K562 (cell line): Measurements from ENCODE around the gene FOXI1. TPM values are rescaled to one million over a fixed set of nuclear protein-coding genes. Genes with fewer than 3 reads are reported as not detected.

ENCODE experiments used
- ATAC-seq: fragments of 200-7000 bp; cut with Tn5 transposase; 3 replicates; pipeline ENCODE4 v1.9.1; 2020; ENCODE audit warnings: moderate library complexity
- BruUV-seq: library from RNA; stranded (reverse); fragments of 400-500 nt; replicated peaks from 2 replicates; lab custom pipeline; 2021; lab: Mats Ljungman, UMichigan
- CTCF ChIA-PET: fragments of 300-600 bp; formaldehyde crosslinking; extraction: SDS; loops from one replicate; lab custom pipeline; 2021; ENCODE audit warnings: low intra/inter-chr PET ratio; lab: Yijun Ruan, JAX
- POLR2A ChIA-PET: fragments of 300-600, 350-650 bp; sonication (Branson Sonifier 250); formaldehyde crosslinking; extraction: SDS; loops from one replicate; lab custom pipeline; 2021; ENCODE audit warnings: antibody characterized with exemption, inconsistent platforms; lab: Yijun Ruan, JAX
- DNase-seq, 4 experiments: peaks; one replicate each; pipeline versions ENCODE4 v3.0.0 to v3.0.0-alpha.2; 2011 to 2018; ENCODE audit warnings: low spot score in 3 of 4, mixed read lengths in 3 of 4; ENCODE audit errors: extremely low read depth in 1 of 4
- FAIRE-seq: peaks from 2 replicates; lab custom pipeline; 2011; peaks lifted over from hg19 to GRCh38; lab: Jason Lieb, UNC
- H2AFZ ChIP-seq: 2 replicates; pipeline ENCODE4 v1.6.0; 2011; ENCODE audit warnings: low read depth, low read length, control low read depth, inconsistent platforms
- H3K27ac ChIP-seq: fragments of 200-600 bp; 3 replicates; pipeline ENCODE4 v1.8.0; 2011; ENCODE audit warnings: low read depth, mild to moderate bottlenecking, control low read depth, inconsistent platforms, low read length, moderate library complexity, mixed read lengths; ENCODE audit errors: extremely low read depth
- H3K27me3 ChIP-seq, 2 experiments: fragments of 300-600 bp in 1 of 2; 2 replicates in 1 of 2; 3 replicates in 1 of 2; pipeline versions ENCODE4 v1.6.0 to v1.8.0; 2011; ENCODE audit warnings: inconsistent platforms in 2 of 2, low read length in 2 of 2, mild to moderate bottlenecking in 1 of 2, mixed read lengths in 1 of 2, moderate library complexity in 1 of 2; ENCODE audit not compliant: control insufficient read depth in 2 of 2, insufficient read depth in 2 of 2
- H3K36me3 ChIP-seq: fragments of 300-600 bp; 3 replicates; pipeline ENCODE4 v1.8.0; 2011; ENCODE audit warnings: mild to moderate bottlenecking, low read length, inconsistent platforms; ENCODE audit not compliant: control insufficient read depth, insufficient read depth
- H3K4me1 ChIP-seq, 2 experiments: fragments of 200-600 bp in 1 of 2; replicated peaks in 1 of 2; 2 replicates in 1 of 2; 3 replicates in 1 of 2; pipeline versions ENCODE4 v1.5.1 to v1.8.0; 2011; ENCODE audit warnings: inconsistent platforms in 2 of 2, low read length in 2 of 2, mild to moderate bottlenecking in 1 of 2, mixed read lengths in 1 of 2, moderate library complexity in 1 of 2; ENCODE audit not compliant: control insufficient read depth in 2 of 2, insufficient read depth in 2 of 2
- H3K4me2 ChIP-seq: 2 replicates; pipeline ENCODE4 v1.6.1; 2011; ENCODE audit warnings: low read length, control low read depth, inconsistent platforms, mixed read lengths; ENCODE audit not compliant: insufficient read depth
- H3K4me3 ChIP-seq: fragments of 200-600 bp; sonication (generic), shearing (Covaris generic); 2 replicates; pipeline ENCODE4 v1.5.1; 2016; ENCODE audit warnings: control low read depth, inconsistent platforms
- H3K79me2 ChIP-seq: fragments of 200-600 bp; 3 replicates; pipeline ENCODE4 v1.8.0; 2011; ENCODE audit warnings: low read length, inconsistent platforms; ENCODE audit not compliant: control insufficient read depth, insufficient read depth
- H3K9ac ChIP-seq, 2 experiments: 2 replicates each; pipeline versions ENCODE4 v1.6.0 to v1.6.1; 2011; ENCODE audit warnings: low read depth in 2 of 2, low read length in 2 of 2, control low read depth in 1 of 2, inconsistent platforms in 1 of 2, mild to moderate bottlenecking in 1 of 2, mixed read lengths in 1 of 2; ENCODE audit not compliant: insufficient read depth in 1 of 2
- H3K9me1 ChIP-seq: one replicate; pipeline ENCODE4 v1.6.0; 2011; ENCODE audit warnings: inconsistent platforms, mild to moderate bottlenecking, low read length, moderate library complexity; ENCODE audit not compliant: control insufficient read depth, insufficient read depth
- H3K9me3 ChIP-seq: replicated peaks from 2 replicates; pipeline ENCODE4 v1.5.1; 2011; ENCODE audit warnings: low read depth, low read length, inconsistent platforms; ENCODE audit not compliant: control insufficient read depth, insufficient read depth
- H4K20me1 ChIP-seq: replicated peaks from 2 replicates; pipeline ENCODE4 v1.6.1; 2011; ENCODE audit warnings: low read length, inconsistent platforms, mixed read lengths; ENCODE audit not compliant: control insufficient read depth, insufficient read depth
- EP300 ChIP-seq: IDR thresholded peaks from 2 replicates; pipeline ENCODE4 v1.6.1; 2012; ENCODE audit warnings: low read length, improper control_type of control experiment
- MAFG ChIP-seq: fragments of 450-650 bp; conservative IDR thresholded peaks from 2 replicates; pipeline ENCODE4 v1.6.1; 2016; ENCODE audit warnings: missing genetic modification characterization, missing compliant biosample characterization
- NFE2 ChIP-seq: IDR thresholded peaks from 2 replicates; pipeline ENCODE4 v1.6.1; 2014; ENCODE audit warnings: antibody characterized with exemption, low read depth
- RUNX1 ChIP-seq: sonication (generic); IDR thresholded peaks from 2 replicates; pipeline ENCODE4 v1.6.1; 2016; ENCODE audit warnings: antibody characterized with exemption, low read depth
- SMAD4 ChIP-seq: fragments of 250-450 bp; sonication (Bioruptor Pico); conservative IDR thresholded peaks from 2 replicates; pipeline ENCODE4 v1.8.0; 2021; ENCODE audit warnings: inconsistent platforms, mild to moderate bottlenecking, moderate library complexity
- SRSF1 ChIP-seq: fragments of 200-400 bp; formaldehyde crosslinking; IDR thresholded peaks from 2 replicates; pipeline ENCODE4 v1.6.1; 2017; ENCODE audit warnings: mild to moderate bottlenecking, low read depth, low read length, moderate library complexity
- ZFX ChIP-seq: sonication (generic); formaldehyde crosslinking; IDR thresholded peaks from 2 replicates; pipeline ENCODE4 v1.8.0; 2022; ENCODE audit warnings: mild to moderate bottlenecking, missing genetic modification reagents, moderate library complexity
- ZNF184 ChIP-seq: sonication (generic); formaldehyde crosslinking; IDR thresholded peaks from 2 replicates; pipeline ENCODE4 v1.5.0; 2020; ENCODE audit warnings: missing genetic modification reagents
- ZNF717 ChIP-seq: fragments of 250-450 bp; sonication (Bioruptor Pico); IDR thresholded peaks from 2 replicates; pipeline ENCODE4 v1.5.0; 2021
- WGBS: fragments of 100-300 bp; shearing (Covaris generic); methylation state at CpG from one replicate; pipeline ENCODE4 v1.1.6; 2016; ENCODE audit warnings: low coverage, mixed read lengths; ENCODE audit not compliant: insufficient coverage; ENCODE audit errors: missing lambda C conversion rate; 5-methylcytosine and 5-hydroxymethylcytosine counted together
- in situ Hi-C: fragments of 300-500 bp; cut with MboI; formaldehyde crosslinking; loops from 4 replicates; pipeline ENCODE4 v1.15.0; 2018; ENCODE audit warnings: inconsistent platforms, mixed read lengths
- intact Hi-C: fragments of 100-400 bp; cut with micrococcal nuclease; formaldehyde crosslinking; loops from 2 replicates; pipeline ENCODE4 v1.14.2; 2022
- polyA plus RNA-seq, 8 experiments: library from polyadenylated mRNA; depleted of rRNA in 4 of 8; stranded (reverse) in 5 of 8; unstranded in 3 of 8; fragments of >200 nt; fragmentation: Nextera tagmentation in 2 of 8; fragmentation: Illumina TruSeq in 1 of 8; extraction: Ambion mirVana in 2 of 8; extraction: Trizol in 1 of 8; gene quantifications; 2 replicates each; pipeline versions ENCODE4 v1.2.1 to v1.2.3, GENCODE V29; 2011 to 2014; ENCODE audit warnings: inconsistent platforms in 1 of 8, missing spikeins in 1 of 8
- total RNA-seq, 7 experiments: library from RNA; depleted of rRNA in 6 of 7; stranded (reverse); fragments of >200 nt in 6 of 7; fragmentation: Illumina TruSeq in 2 of 7; extraction: Trizol in 2 of 7; gene quantifications; 2 replicates each; pipeline versions ENCODE4 v1.2.1 to v1.2.3, GENCODE V29; 2011 to 2021; ENCODE audit warnings: low replicate concordance in 1 of 7
- TF ChIP-seq, protein P1 (sequence below): fragments of 250-450 bp; sonication (Bioruptor Pico); IDR thresholded peaks from 2 replicates; pipeline ENCODE4 v1.5.0; 2020; ENCODE audit warnings: mild to moderate bottlenecking, borderline replicate concordance
- TF ChIP-seq, protein P2 (sequence below): sonication (generic); formaldehyde crosslinking; IDR thresholded peaks from 2 replicates; pipeline ENCODE4 v1.5.0; 2020; ENCODE audit warnings: missing genetic modification reagents
- TF ChIP-seq, protein P3 (sequence below): sonication (generic); formaldehyde crosslinking; IDR thresholded peaks from 2 replicates; pipeline ENCODE4 v1.8.1; 2023; ENCODE audit warnings: mild to moderate bottlenecking, missing genetic modification reagents

FOXI1 gene
- total and polyA plus RNA-seq, 9 of the 15 experiments (the other 6 are each of a cell fraction or from before 2014, with no cell fraction given): not detected

DNA sequence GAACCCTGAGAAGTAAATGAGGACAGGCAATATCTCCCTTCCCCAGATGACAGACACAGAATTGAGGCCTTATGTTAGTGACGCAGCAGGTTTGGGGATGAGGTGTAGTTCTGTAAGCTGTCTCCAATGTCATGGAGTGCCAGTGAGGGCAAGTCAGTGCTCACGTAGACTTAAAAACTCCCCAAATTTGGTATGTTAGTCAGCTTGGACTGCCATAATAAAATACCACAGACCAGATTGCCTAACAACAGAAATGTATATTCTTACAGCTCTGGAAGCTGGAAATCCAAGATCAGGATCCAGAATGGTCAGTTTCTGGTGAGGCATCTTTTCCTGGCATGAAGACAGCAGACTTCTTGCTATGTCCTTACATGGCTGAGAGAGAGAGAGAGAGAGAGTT lies 14.9 kb downstream of the FOXI1 start:
- no peaks in the 10 kb centered on the region; a peak in 1 of 5 replicates for H3K4me1 ChIP-seq
- H3K9ac ChIP-seq: no peak overlapping the region
- H3K27me3 ChIP-seq: peaks cover 8 to 20% of the 10 kb centered on the region in 2 experiments; a peak in 3 of 5 replicates
- WGBS: 0% methylated on average over 2 of the region's 2 CpGs
- no peak overlapping the region for H2AFZ ChIP-seq
- no peaks in the 10 kb centered on the region for H3K9me1 ChIP-seq
- POLR2A ChIA-PET: no interaction called here
- no peak overlapping the region for H3K27ac ChIP-seq
- no peaks in the 10 kb centered on the region for H3K9me3 ChIP-seq
- H3K4me2 ChIP-seq: no peak overlapping the region
- no peaks in the 10 kb centered on the region for H3K36me3 ChIP-seq
- in situ Hi-C loops (no loop called here), intact Hi-C loops (no loop called here)
- no peak for ATAC-seq
- no peaks in the 10 kb centered on the region for H3K79me2 ChIP-seq
- no peak overlapping the region for H3K4me3 ChIP-seq
- BruUV-seq: no TSS peak
- FAIRE-seq: no peak
- no peaks in the 10 kb centered on the region for H4K20me1 ChIP-seq
- TF ChIP-seq MAFG (tag) (peak; percentile 63), SRSF1 (no peak), NFE2 (0 out of 2 replicates have a peak, but pooled peaks have one; percentile 2)
- CTCF ChIA-PET: no interaction called here
- DNase-seq: peak in 1 of 4 experiments; percentile 4

DNA sequence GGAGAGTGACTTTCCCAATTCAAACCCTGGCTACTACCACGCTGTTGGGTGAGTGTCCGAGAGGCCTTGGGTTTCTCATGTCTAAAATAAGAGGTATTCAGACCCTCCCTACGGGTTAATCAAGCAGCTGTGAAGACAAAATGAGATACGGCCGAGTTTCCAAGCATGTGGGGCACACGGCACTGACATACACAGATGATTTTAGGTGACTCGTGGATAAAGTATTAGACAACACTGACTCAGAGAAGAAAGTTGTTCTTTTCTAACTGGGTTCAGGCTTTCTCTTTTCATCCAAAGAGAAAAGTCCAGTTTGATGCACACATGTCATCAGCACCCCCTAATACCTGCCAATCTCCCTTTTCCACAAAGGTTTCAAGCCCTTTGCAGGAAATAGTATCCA lies 15.6 kb downstream of the FOXI1 start:
- no peak overlapping the region for H3K4me2 ChIP-seq
- no peaks in the 10 kb centered on the region; a peak in 1 of 5 replicates for H3K4me1 ChIP-seq
- intact Hi-C loops (no loop called here), in situ Hi-C loops (no loop called here)
- H3K9me3 ChIP-seq: no peaks in the 10 kb centered on the region
- H4K20me1 ChIP-seq: no peaks in the 10 kb centered on the region
- CTCF ChIA-PET: no interaction called here
- H3K36me3 ChIP-seq: no peaks in the 10 kb centered on the region
- no peaks in the 10 kb centered on the region for H3K79me2 ChIP-seq
- no peaks in the 10 kb centered on the region for H3K9me1 ChIP-seq
- H3K27me3 ChIP-seq: peaks cover 8 to 20% of the 10 kb centered on the region in 2 experiments; a peak in 3 of 5 replicates
- WGBS: 3% methylated on average over 7 of the region's 7 CpGs
- FAIRE-seq: no peak
- DNase-seq: no peak
- H3K9ac ChIP-seq: no peak overlapping the region
- ATAC-seq: no peak
- POLR2A ChIA-PET: interaction anchor here (0.8 kb wide), 1 partner anchor 26 kb away, joined by 3 read pairs; no protein-coding TSS in a partner anchor
- H3K27ac ChIP-seq: no peak overlapping the region
- H2AFZ ChIP-seq: no peak overlapping the region
- H3K4me3 ChIP-seq: no peak overlapping the region
- no TSS peak for BruUV-seq
- TF ChIP-seq ZNF717 (no peak), RUNX1 (no peak), ZFX (no peak), SMAD4 (no peak), ZNF184 (CRISPR knock-in tag) (no peak), EP300 (no peak)
- TF ChIP-seq, protein P1, sequence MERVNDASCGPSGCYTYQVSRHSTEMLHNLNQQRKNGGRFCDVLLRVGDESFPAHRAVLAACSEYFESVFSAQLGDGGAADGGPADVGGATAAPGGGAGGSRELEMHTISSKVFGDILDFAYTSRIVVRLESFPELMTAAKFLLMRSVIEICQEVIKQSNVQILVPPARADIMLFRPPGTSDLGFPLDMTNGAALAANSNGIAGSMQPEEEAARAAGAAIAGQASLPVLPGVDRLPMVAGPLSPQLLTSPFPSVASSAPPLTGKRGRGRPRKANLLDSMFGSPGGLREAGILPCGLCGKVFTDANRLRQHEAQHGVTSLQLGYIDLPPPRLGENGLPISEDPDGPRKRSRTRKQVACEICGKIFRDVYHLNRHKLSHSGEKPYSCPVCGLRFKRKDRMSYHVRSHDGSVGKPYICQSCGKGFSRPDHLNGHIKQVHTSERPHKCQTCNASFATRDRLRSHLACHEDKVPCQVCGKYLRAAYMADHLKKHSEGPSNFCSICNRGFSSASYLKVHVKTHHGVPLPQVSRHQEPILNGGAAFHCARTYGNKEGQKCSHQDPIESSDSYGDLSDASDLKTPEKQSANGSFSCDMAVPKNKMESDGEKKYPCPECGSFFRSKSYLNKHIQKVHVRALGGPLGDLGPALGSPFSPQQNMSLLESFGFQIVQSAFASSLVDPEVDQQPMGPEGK (CRISPR knock-in tag): no peak
- TF ChIP-seq, protein P2, sequence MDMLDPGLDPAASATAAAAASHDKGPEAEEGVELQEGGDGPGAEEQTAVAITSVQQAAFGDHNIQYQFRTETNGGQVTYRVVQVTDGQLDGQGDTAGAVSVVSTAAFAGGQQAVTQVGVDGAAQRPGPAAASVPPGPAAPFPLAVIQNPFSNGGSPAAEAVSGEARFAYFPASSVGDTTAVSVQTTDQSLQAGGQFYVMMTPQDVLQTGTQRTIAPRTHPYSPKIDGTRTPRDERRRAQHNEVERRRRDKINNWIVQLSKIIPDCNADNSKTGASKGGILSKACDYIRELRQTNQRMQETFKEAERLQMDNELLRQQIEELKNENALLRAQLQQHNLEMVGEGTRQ (CRISPR knock-in tag): no peak
- TF ChIP-seq, protein P3, sequence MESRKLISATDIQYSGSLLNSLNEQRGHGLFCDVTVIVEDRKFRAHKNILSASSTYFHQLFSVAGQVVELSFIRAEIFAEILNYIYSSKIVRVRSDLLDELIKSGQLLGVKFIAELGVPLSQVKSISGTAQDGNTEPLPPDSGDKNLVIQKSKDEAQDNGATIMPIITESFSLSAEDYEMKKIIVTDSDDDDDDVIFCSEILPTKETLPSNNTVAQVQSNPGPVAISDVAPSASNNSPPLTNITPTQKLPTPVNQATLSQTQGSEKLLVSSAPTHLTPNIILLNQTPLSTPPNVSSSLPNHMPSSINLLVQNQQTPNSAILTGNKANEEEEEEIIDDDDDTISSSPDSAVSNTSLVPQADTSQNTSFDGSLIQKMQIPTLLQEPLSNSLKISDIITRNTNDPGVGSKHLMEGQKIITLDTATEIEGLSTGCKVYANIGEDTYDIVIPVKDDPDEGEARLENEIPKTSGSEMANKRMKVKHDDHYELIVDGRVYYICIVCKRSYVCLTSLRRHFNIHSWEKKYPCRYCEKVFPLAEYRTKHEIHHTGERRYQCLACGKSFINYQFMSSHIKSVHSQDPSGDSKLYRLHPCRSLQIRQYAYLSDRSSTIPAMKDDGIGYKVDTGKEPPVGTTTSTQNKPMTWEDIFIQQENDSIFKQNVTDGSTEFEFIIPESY (CRISPR knock-in tag): no peak
